A204.1 (cell line): Measurements from ENCODE around the gene VRK1.
"Not testable (repeated sequence)": the region's sequence is repeated elsewhere in the genome, so short reads cannot be mapped to it uniquely, and the experiment has no call there.

Experiments used
- FAIRE-seq: peaks from 2 replicates; lab custom pipeline; 2012; peaks lifted over from hg19 to GRCh38; lab: Jason Lieb, UNC

Gene VRK1, protein sequence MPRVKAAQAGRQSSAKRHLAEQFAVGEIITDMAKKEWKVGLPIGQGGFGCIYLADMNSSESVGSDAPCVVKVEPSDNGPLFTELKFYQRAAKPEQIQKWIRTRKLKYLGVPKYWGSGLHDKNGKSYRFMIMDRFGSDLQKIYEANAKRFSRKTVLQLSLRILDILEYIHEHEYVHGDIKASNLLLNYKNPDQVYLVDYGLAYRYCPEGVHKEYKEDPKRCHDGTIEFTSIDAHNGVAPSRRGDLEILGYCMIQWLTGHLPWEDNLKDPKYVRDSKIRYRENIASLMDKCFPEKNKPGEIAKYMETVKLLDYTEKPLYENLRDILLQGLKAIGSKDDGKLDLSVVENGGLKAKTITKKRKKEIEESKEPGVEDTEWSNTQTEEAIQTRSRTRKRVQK

DNA sequence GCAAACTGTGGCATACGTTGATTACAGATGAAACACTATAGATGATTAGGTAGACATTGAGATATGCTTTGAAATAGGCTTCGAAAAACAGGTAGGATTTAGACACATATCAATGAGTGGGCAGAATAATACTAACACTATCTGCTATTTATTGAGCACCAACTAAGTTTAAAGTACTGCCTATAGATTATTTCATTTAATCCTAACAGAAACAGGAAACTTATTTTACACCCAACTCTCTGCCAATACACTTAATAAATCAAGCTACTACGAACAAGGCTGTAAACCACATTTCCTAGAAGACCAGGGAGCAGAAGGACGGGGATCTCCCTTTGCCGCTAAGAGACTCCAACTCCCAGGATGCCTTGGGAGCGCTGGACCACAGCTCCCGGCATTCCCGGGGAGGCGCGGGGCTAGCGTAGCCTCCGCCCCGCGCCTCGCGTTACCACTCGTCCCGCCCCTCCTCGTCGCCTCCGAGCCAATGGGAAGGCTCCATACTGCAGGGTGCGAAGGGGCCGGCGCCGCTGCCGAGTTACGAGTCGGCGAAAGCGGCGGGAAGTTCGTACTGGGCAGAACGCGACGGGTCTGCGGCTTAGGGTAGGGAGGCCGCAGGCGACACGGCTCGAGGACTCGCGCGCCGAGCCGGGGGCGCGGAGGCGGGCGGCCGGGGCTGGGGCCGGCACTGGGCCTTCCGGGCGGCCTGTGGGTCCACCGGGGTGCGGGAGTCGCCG is at the start of gene VRK1:
Gene VRK1 (plus strand): TSS at position 532 of the 731 bp plus-strand sequence. CDS start 36,090 bp downstream, outside the sequence.
- FAIRE-seq = peak; percentile 91

DNA sequence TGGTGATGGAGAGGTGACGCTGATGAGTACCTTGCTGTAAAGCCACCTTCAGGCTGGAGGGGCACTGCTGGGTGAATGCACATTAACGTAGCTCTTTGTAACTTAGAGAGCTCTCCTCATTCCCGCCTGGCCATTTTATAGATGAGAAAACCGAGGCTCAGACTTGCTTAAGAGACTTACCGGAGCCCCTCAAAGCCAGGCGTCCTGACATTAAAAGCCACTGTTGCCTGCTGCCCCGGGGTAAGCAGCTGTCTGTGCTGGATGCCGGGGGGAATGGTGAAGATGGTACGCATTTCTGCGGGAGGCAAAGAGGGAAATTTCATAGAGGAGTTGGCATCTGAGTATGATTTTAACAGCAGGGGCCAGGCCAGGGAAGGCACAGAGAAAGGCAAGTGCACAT is 49.6 kb upstream of the VRK1 start:
- no peak for FAIRE-seq

DNA sequence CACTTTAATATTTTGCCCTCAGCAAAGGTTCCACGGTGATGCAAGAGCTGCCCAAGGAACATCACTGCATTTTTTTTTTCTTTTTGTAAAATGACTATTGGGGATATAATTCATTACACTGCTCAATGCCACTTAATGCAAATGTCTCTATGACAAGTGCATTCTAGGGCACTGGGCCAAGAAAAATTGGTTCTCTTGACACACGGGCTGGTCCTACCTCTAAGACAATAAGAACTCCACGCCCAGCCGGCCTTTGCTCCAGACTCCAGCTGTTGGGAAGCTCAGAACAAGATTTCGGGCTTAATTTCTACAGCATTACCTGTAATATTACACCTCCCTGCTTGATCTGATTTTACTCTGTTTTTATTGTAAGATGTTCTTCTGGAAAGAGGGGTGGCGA is 48.8 kb upstream of the VRK1 start:
- FAIRE-seq = no peak

DNA sequence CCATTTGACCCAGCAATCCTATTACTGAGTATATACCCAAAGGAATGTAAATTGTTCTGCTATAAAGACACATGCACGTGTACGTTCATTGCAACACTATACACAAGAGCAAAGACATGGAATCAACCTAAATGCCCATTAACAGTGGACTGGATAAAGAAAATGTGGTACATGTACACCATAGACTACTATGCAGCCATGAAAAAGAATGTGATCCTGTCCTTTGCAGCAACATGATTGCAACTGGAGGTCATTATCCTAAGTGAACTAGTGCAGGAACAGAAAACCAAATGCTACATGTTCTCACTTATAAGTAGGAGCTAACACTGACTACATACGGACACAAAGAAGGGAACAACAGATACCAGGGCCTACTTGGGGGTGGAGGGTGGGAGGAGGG is 45.7 kb upstream of the VRK1 start:
- no peak for FAIRE-seq

DNA sequence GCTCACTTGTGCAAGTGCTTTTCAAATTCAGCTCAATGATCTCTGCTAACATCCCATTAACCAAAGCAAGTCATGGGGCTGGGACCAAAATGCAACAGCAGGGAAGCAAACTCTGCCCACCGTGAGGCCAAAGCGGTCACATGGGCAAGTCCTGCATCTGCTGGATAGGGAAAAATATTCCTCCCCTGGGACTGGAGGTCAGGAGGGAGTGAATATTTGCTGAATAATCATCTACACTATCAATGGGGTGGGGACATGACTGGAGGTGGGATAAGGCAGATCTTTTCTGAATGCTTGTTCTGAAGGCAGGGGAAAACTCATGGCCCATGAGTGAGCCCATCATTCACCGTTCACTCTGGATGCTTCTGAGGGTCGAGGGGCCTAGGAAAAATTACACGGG is 45.1 kb upstream of the VRK1 start:
- no peak for FAIRE-seq

DNA sequence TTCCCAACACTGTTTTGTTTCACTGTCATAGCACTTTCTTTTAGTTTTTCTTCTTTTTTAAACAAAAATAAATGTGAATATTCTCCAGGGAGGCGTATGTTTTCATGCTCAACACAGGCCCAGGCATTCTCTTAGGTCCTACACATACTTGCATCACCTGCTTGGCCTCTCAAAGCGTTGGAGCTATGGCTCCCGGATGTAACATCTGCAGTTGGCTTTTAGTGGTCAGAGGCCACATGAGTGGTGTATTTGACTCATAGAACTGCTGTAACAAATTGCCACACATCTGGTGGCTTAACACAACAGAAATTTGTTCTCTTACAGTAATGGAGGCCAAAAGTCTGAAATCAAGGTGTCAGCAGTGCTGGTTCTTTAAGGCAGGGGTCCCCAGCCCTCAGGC is 44.6 kb upstream of the VRK1 start:
- no peak for FAIRE-seq

DNA sequence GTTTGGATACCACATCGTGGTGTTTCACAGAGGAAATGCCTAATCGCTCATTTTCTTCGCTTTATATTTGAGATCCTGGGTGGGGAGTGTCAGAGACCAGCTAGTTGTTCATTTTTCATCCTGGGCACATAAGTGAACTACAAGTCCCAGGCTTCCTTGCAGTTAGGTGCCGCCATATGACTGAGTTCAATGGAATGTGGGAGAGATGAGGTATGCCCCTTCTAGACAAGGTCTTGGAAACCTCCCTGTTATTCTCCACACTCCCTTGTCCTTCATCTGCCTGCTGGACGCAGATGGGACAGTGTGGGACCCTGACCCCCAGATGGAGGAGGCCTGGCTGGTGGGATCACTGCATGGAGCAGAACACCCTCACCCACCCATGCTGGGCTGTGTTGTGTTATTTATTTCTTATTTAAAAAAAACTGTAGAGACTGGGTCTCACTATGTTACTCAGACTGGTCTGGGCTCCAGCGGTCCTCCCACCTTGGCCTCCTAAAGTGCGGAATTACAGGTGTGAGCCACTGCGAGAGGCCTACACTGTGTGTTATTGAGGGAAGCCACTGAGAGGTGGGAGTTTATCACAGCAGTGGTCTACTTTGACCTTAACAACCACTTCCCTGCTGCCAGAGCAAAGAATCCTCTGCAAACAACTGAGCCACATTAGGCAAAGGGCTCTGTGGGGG is 42.9 kb upstream of the VRK1 start:
- no peak for FAIRE-seq

DNA sequence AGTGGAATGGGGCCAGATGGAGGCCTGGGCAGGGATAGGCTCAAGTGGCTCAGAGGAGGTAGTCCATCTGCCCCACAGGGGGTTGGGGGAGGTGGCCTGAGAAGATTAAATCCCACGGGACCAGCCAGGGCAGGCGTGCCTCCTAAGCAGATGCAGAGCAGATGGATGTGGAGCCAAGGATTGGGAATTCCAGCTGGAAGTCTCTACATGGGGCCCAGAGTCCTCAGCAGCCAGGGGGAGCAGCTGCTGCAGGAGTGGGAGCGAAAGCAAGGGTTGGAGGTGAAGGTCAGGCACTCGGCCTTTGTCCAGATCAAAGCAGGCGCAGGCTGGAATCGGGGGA is 42.4 kb upstream of the VRK1 start:
- no peak for FAIRE-seq

DNA sequence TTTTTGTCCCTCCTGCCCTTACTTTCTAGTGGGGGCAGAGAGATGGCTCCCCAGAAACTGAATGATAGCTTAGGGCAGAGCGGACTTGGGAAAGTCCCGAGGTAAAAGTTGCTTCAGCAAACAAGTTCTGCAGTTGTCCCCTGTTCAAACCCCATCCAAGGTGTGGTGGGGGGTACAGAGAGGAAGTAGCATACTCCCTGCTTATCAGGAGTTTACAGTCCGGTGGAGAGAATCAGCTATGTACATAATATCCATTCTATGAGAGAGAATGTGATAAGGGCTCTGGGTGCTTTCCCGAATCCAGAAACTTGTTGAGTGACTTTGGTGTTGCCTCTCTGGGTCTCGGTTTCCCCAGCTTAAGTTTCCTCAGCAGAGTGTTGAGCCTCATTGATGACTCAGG is 40.4 kb upstream of the VRK1 start:
- FAIRE-seq = no peak

DNA sequence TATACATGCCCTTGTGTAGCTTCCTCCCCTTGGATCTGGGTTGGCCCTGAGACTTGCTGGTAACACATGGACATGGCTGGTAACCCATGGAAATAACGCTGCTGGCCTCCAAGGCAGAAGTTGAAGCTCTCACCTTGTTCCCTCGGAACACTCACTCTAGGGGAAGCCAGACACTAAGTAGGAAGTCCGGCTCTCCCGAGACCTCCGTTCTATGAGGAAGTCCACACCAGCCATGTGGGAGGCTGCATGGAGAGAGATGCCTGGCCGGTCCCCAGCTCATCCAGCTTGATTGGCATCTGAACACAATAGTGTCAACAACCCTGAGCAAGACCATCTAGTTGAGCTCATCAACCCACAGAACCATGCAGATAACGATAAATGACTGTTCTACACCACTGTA is 39.7 kb upstream of the VRK1 start:
- FAIRE-seq = no peak

DNA sequence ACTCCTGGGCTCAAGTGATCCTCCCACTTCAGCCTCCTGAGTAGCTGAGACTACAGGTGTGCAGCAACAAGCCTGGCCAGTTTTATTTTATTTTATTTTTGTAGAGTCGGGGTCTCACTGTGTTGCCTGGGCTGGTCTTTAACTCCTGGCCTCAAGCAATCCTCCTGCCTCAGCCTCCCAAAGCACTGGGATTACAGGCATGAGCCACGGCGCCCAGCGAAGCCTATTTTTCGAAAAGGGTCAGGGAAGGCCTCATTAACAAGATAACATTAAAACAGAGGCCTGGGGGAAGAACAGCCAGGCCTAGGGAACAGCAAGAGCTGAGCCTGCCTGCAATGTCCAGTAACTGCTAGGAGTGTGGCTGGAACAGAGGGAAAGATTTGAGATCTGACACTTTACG is 36.1 kb upstream of the VRK1 start:
- FAIRE-seq = no peak

DNA sequence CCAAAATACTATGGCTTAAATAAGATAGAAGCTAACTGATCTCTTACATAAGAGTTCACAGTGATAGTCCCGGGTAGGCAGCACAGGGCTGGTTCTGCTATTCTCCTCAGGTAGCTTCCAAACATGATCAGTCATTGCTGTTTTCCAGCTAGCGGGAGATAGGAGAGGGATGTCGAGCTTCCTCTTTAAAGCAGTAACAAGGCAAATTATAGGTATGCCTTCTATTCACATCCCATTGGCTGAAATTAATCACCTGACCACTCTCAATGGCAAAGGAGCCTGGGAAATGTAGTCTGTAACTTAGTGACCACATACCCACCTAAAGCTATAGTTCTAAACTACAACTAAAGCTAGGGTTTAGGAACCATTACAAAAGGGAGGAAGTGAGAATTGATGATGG is 34.5 kb upstream of the VRK1 start:
- FAIRE-seq = peak; percentile 19

DNA sequence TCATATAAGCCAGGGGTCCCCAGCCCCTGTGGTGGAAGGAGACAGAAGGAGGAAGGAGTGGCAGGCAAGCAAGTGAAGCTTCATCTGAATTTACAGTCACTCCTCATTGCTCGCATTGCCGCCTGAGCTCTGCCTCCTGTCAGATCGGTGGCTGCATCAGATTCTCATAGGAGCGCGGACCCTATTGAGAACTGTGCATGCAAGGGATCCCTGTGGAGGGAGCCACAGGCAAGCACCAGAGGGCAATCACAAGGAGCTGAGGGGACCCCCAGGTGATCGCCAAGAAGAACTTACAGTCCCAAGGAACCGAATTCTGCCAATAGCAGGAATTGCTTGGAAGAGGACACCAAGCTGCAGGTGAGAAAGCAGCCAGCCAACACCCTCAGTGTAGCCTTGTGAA is 33.2 kb upstream of the VRK1 start:
- FAIRE-seq = no peak

DNA sequence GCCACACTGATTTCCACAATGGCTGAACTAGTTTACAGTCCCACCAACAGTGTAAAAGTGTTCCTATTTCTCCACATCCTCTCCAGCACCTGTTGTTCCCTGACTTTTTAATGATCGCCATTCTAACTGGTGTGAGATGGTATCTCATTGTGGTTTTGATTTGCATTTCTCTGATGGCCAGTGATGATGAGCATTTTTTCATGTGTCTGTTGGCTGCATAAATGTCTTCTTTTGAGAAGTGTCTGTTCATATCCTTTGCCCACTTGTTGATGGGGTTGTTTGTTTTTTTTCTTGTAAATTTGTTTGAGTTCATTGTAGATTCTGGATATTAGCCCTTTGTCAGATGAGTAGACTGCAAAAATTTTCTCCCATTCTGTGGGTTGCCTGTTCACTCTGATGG is 32.0 kb upstream of the VRK1 start:
- FAIRE-seq = not testable (repeated sequence)

DNA sequence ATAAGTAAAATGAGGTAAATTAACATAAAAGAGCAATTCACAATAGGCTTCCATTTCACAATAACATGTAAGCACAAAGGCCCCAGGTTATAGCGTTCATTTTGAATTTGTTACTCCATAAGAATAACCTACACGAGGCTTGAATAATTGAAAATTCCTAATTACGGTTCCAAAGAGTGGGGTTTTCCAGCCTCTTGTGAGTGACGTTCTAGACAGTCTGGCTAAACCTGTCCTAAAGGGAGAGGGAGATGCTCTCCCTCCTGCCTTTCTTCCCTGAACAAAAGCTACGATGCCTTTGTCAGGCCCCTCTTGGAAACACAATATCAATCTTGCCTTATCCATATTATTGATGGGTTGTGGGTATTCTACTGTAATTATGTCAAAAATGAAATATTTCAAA is 24.3 kb upstream of the VRK1 start:
- FAIRE-seq = no peak

DNA sequence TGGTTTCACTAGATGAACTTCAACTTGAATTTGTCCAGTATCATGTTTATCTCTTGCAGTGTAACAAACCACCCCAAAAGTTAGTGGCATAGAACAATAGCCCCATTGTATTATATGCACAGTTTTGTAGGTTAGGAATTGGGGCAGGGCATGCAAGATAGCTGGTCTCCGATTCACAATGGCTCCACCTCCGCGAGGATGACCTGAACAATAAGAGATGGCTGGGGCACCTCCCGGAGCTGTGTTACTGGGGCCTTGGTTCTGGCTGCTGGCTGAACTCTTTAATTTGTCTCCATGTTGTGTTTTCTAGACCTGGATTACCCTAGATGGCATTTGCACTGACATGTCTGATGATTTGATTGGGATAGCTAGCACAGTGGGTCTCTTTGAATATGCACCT is 20.4 kb upstream of the VRK1 start:
- FAIRE-seq = no peak

DNA sequence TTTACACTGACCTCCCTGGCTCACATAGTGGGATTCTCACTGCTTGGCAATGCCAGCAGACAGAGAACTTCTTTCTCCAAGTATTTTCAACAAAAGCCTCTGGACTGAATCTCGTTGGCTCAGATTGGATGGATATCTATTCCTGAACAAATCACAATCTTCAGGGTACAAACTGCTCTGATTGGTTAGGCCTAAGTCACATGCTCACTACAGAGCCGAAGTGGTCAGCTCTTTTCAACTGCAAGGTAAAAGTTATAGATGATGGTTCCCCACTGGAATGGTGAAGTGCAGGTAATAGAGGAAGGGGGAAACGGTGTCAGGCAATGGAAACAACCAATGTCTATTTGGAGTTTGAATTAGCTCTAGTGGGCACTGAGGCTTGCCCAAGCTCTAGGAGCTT is 16.7 kb upstream of the VRK1 start:
- no peak for FAIRE-seq

DNA sequence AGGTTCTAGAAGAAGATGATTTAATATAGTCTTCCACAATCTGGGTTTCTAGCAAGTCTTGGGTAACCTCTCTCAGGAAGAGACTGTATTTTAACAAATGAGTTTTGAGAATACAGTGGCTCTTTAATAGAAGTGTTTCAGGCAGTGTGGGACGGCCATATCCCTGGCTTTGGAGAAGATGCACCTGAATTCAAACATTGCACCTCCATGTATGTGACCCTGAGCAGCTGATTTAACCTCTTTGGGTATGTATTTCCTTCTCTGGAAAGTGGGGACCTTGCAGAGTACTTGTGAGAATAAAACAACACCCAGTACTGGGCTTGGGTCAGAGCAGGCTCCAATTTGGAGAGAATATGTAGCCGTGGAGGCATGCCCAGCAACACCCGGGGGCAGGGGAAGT is 15.8 kb upstream of the VRK1 start:
- no peak for FAIRE-seq

DNA sequence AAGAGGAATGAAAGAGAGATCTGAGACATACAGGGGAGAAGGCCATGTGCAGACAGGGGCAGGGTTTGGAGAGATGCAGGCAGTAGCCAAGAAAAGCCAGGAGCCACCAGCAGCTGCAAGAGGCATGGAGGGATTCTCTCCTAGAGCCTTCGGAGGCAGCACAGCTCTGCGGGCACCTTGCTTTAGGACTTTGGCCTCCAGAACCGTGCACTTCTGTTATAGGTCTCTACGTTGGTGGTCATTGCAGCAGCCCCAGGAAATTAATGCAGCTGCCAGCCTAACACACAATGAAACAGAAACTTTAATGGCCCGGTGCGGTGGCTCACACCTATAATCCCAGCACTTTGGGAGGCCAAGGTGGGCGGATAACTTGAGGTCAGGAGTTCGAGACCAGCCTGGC is 14.7 kb upstream of the VRK1 start:
- no peak for FAIRE-seq

DNA sequence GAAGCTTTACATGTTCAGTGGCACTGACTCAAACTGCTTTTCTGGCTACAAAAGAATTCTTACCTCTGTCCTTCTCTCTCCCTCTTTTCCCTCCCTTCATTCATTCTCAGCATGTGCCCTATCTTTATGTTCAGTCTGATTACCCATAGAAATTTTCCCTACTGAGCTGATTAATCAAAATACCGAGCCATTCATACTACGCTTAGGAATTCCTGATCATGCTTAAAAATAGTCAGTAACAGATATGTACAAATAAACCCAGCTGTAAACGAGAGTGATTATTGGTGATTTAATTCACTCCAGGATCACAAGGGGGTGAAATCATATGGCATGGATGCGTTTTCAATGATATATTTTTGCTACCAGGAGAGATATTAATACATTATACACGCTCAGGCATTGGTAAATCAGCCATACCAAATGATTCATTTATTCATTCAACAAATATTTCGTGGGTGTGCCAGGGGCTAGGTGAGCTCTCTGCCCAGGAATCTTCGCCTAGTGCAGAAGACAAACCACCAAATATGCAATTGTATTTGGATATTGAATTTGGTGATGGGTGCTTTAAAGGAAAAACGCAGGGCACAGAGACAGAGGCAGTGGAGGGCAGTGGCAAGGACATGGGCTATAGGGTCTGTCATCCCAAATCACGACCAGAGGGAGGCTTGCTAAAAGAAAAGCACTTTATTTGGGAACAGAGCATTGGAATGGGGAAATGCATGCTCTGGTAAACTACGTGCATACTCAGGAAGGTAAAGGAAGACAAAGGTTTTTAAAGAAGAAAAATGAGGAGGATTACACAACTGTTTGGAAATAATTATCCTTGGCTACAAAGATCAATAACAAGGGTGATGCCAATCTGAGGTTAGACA is 13.9 kb upstream of the VRK1 start:
- FAIRE-seq = no peak

DNA sequence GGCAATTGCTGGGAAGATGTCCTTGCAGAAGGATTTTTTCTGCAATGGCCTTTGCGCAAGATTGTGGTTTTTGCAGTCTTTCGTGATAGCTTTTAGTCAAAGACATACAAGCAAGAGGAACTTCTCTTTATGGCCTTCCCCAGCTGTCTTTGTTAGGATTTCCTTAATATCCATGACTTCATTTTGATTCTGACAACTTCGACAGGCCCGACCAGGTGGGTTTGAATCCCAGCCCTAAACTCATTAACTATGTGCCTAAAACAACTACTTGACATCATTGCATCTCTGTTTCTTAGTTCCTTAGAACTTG is 13.3 kb upstream of the VRK1 start:
- no peak for FAIRE-seq

DNA sequence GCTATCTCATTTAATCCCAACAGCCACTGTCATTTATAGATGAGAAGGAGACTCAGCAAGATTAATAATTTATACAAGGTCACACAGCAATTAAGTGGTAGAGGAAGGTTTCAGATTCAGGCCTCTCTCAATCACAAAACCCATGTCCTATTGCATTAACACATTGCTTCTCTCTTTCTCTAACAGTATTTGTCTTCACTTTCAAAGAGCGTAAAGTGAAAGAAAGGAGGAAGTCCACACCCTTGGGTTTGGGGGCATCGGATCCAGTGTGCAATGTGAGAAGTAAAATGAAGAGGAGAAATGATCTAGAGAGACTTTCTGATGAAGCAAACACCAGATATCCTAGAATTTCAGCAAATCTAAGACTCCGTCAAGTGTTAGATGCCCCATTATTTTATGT is 7.0 kb upstream of the VRK1 start:
- no peak for FAIRE-seq

DNA sequence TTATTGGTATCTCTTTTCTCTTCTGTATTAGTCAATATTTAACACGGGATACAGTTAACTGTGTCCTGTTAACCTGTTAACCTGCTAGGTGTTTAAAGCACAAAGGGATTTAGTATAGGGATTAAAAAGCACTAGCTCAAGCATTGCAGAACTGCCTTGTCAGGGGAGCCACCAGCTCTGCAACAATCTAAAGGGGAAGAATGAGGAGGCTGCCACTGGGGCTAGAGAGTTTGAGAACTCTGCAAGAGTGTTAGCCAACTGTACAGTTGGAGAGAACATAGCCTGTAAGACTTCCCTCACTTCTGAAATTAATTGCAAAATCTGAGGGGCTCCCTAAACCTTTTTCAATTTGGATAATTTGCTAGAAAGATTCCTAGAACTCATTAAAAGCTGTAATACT is 6.5 kb upstream of the VRK1 start:
- FAIRE-seq = no peak
